GM15510 (cell line): ENCODE results near the gene C2CD4D.

Source experiments
- POLR2A ChIP-seq: IDR thresholded peaks from 3 replicates; pipeline ENCODE4 v1.6.1; 2011; ENCODE audit warnings: borderline replicate concordance; ENCODE audit not compliant: insufficient read length; ENCODE audit errors: extremely low read depth

Gene C2CD4D

DNA sequence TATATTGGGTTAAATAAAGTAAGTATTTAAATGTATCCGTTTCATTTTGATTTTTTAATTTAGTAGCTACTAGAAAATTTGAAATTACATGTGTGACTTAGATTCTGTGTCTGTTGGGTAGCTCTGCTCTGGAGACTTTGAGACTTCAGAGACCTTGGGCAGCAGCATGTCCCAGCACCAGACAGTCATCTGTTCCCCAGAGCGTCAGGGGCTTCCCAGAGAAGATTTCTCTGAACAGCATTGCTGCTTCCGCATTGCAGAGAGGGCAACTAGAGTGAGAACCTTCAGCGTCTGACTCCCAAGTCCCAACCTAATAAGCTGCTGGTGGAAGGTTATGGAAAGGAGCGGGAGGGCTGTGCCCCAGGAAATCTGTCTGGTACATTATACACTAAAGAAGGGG lies 41.0 kb downstream of the C2CD4D start:
- TF ChIP-seq POLR2A = no peak

DNA sequence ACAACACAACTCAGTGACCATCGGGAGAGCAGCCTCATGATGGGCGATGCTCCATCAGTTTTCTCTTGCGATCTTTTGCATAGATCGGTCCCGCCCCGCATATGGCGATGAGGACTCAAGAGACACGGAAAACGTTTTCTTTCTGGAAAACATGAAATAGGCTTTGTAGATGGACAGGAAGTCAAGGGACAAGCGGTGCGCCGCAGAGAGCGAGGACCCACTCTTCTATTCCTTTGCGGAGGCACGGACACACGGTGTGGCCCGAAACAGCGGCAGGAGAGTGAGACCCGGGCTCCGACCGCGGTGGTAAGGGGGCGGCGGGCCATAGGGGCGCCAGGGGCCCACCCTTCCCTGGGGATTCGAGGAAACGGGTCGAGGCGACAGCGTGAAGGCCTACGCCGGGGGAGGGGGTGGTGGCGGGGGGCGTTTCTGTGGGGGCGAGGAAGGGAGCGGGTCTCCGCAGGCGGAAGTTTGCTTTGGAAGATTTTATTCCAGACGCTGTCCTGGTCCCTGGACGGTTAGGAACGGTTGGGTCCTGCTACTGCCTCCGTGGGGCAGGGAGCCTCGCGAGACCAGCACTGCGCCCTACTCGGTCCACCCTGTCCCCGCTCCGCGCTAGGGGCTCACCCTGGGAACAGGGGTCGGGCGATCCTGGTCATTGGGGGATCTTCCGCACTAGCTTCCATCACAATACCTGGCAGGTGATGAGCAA lies 48.5 kb downstream of the C2CD4D start:
- no peak for TF ChIP-seq POLR2A

DNA sequence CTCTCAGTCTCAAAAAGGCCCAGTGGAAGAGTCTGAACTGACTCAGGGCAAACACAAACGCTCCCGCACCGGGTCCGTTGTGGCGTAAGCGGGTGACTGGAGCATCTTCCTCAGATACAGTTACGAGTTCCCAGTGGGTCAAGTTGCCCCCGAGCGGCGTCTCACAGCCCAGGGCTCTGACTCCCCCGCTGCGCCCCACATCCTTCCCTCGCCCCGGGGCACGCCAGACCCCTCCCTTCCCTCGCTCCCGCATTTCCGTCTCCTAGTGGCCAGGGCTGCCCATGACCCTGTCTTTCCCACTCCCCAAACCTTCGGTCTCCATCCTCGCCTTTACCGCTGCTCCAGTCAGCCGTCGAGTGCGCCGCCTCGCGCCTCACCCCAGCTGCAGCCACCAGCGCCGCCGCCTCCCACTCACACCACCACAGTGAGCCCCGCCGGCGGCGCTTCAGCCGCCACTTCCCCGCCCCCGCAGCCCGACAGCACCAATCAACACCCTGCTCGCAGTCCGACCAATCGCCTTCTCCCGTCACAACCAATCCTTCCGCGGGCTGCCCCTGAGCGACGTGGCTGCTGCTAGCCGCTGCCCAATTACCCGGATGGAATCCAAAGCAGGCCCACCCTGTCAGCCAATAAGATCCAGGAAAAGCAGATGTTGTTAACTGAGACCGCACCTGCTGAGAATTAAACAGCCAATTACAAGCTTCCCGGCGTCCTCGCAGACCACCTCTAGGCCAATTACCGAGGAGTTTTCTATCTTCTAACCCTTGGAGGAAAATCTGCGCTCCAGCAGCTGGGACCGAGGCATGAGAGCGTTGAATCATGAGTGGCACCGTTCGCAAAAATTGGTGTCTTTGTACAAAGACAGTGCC lies 49.3 kb downstream of the C2CD4D start, which contains the start of gene TDRKH:
TDRKH (minus strand) TSS at position 430 of the 869 bp plus-strand sequence. CDS start 7,478 bp downstream, outside the sequence.
- TF ChIP-seq POLR2A = peak; percentile 60
